IgD-negative memory B cell (primary cell): ENCODE results near the gene CXCL10. TPM values are rescaled to one million over a fixed set of nuclear protein-coding genes. Genes with fewer than 3 reads are reported as not detected.
"Not testable (repeated sequence)": the region's sequence is repeated elsewhere in the genome, so short reads cannot be mapped to it uniquely, and the experiment has no call there.

Experiments
- H3K27ac Mint-ChIP-seq, 3 donors: one replicate each; pipeline ENCODE4 v1.8.0; 2020 to 2022; ENCODE audit warnings: mild to moderate bottlenecking in 3 of 3, mixed read lengths in 3 of 3, moderate library complexity in 1 of 3
- H3K27me3 Mint-ChIP-seq: one replicate; pipeline ENCODE4 v1.8.0; 2021; ENCODE audit warnings: mixed read lengths
- H3K36me3 Mint-ChIP-seq: one replicate; pipeline ENCODE4 v1.8.0; 2020; ENCODE audit warnings: mild to moderate bottlenecking, mixed read lengths
- H3K4me1 Mint-ChIP-seq, 3 donors: one replicate each; pipeline ENCODE4 v1.8.0; 2020 to 2022; ENCODE audit warnings: mixed read lengths in 3 of 3, mild to moderate bottlenecking in 1 of 3
- H3K4me3 Mint-ChIP-seq, 4 donors: one replicate each; pipeline ENCODE4 v1.8.0; 2020 to 2022; ENCODE audit warnings: mild to moderate bottlenecking in 4 of 4, mixed read lengths in 4 of 4, moderate library complexity in 3 of 4
- H3K9me3 Mint-ChIP-seq, 3 donors: one replicate each; pipeline ENCODE4 v1.8.0; 2020 to 2021; ENCODE audit warnings: mixed read lengths in 3 of 3, mild to moderate bottlenecking in 1 of 3
- polyA plus RNA-seq: library from polyadenylated mRNA; unstranded; fragments of 300-500 nt; fragmentation: Illumina TruSeq; gene quantifications from one replicate; pipeline ENCODE4 v1.2.3, GENCODE V29; 2021

CXCL10 gene
- polyA plus RNA-seq, 1 donor from 2014 or later = 0.58 TPM

DNA sequence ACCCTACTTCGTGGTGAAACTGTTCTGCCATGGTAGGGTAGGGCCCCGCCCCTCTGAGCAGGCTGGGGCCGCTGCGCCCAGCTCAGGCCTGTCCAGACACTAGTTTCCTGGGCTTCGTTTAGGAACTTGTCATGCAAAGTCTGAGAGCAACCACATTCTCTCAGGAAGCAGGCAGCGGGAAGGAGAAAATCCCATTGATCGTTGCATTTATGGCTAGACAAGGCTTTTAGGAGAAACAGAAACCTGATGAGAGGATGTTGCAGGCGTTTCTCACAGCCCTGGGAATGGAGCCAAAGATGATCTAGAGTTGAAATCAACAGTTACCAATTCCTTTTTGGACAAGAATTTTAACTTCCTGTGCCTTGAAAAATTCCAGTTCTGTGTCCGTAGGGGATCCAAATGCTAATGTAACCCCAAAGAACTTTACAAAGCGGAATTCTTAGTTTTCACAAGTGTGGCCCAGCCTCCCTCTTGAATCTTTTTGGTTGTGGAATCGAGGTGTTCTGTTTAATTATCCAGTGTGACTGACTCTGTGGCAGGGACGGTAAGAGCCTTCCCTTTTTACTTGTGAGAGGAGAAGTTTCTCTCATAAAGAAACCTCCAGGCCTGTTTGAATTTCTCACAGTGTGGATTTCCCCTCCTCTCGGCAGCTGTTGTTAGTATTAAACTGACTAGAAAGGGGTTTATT lies 11.5 kb downstream of the CXCL10 start:
- Mint-ChIP-seq H3K36me3 (peaks cover 2% of the 10 kb centered on the region), H3K9me3 (no peaks in the 10 kb centered on the region), H3K4me1 (peaks cover 15 to 28% (median 26%) of the 10 kb centered on the region in 3 donors), H3K4me3 (peak overlapping the region; percentile 57 to 86 (median 74)), H3K27ac (peak overlapping the region in 2 of 3 donors; percentile 5), H3K27me3 (peaks cover 1% of the 10 kb centered on the region)

DNA sequence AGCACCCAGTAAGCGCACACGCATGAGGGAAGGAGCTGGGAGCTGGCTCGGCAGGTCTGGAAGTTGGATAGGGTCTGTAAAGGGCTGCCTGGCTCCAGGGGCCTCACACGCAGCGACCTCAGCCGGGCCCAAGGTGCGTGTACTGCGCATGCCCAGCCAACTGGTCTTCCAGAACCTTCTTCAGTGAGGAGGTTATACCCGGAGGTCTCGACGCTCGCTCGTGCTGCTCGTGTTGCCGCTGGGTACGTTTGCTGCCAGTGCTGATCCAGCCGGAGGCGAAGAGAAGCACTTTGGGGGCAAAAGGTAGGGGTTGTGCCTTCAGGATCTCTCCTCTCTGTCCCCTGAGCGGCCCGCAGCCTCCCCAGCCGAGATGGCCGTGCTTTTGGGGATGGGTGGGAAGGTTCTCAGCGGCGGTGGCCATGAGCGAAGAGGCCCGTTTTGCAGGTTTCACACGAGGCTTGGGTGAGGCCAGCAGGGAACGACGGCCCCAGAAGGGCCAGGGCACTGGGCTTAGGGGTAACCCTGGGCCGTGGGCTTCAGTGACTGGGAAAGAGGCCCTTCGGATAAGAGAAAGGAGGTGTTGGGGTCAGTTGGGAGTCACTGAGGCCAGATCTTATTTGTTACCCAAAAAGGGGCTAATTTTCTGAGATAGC lies 12.2 kb downstream of the CXCL10 start:
- H3K27ac Mint-ChIP-seq = no peak overlapping the region
- peaks cover 2% of the 10 kb centered on the region for H3K36me3 Mint-ChIP-seq
- H3K4me3 Mint-ChIP-seq = peak overlapping the region in 2 of 4 donors; percentile 67 to 79
- H3K27me3 Mint-ChIP-seq = peaks cover 1% of the 10 kb centered on the region
- no peaks in the 10 kb centered on the region for H3K9me3 Mint-ChIP-seq
- H3K4me1 Mint-ChIP-seq = peaks cover 15 to 28% (median 24%) of the 10 kb centered on the region in 3 donors

GRCh38 chr4:76010576-76010975 lies 12.7 kb downstream of the CXCL10 start:
- peaks cover 1% of the 10 kb centered on the region for H3K27me3 Mint-ChIP-seq
- H3K9me3 Mint-ChIP-seq = no peaks in the 10 kb centered on the region
- peaks cover 2% of the 10 kb centered on the region for H3K36me3 Mint-ChIP-seq
- no peak overlapping the region for H3K27ac Mint-ChIP-seq
- peak overlapping the region in 1 of 4 donors; percentile 10 for H3K4me3 Mint-ChIP-seq
- peaks cover 12 to 28% (median 24%) of the 10 kb centered on the region in 3 donors for H3K4me1 Mint-ChIP-seq

GRCh38 chr4:76009311-76009710 lies 14.0 kb downstream of the CXCL10 start:
- Mint-ChIP-seq H3K27me3 (no peaks in the 10 kb centered on the region), H3K27ac (no peak overlapping the region), H3K36me3 (peaks cover 2% of the 10 kb centered on the region), H3K4me1 (peaks cover 12 to 23% (median 17%) of the 10 kb centered on the region in 3 donors), H3K4me3 (no peak overlapping the region), H3K9me3 (no peaks in the 10 kb centered on the region)

DNA sequence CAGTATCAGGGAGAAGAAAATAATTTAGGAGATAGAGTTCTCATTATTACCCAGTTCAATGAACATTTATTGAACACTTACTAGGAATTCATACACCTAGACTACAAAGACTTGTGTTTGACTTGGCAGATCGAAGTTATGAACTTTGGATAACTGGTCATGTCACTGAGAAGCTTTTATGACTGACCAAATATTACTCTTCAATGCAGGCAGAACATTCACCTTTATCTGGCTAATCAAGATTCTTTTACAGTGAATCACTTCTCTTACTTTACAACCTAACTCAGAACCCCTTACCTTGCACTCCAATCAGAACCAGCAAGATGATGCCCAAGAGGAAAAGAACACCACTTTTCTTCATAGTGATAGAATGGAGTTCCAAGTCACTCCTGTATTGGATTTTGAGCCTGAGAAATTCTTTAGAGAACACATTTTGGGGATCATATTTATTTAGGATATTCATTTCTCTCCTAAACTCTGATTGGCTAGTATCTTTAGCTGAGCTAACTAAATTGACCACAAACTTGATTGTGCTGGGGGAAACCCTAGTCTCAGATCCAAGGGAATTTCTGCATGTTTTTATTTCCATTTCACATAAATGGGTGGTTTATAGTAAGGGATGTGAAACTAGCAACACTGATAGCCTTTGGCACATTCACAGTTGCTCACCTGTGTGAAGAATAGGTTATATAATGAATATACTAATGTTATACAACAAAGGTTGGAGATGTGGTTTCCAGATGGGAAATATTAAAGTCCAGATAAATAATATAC lies 16.0 kb downstream of the CXCL10 start, which contains the start of gene CXCL9:
Gene CXCL9 (minus strand): TSS at position 421 of the 774 bp plus-strand sequence. CDS start 60 bp downstream, at position 361.
- peaks cover 6 to 10% (median 6%) of the 10 kb centered on the region in 3 donors for H3K4me1 Mint-ChIP-seq
- no peaks in the 10 kb centered on the region for H3K9me3 Mint-ChIP-seq
- H3K27me3 Mint-ChIP-seq = no peaks in the 10 kb centered on the region
- peaks cover 2% of the 10 kb centered on the region for H3K36me3 Mint-ChIP-seq
- no peak within 1 kb of the TSS for H3K27ac Mint-ChIP-seq
- no peak within 1 kb of the TSS for H3K4me3 Mint-ChIP-seq

- H3K27ac Mint-ChIP-seq = peak overlapping the region in 1 of 3 donors; percentile 57
- no peaks in the 10 kb centered on the region for H3K36me3 Mint-ChIP-seq
- no peak overlapping the region for H3K4me3 Mint-ChIP-seq
- no peaks in the 10 kb centered on the region for H3K9me3 Mint-ChIP-seq
- H3K27me3 Mint-ChIP-seq = no peaks in the 10 kb centered on the region
- peaks cover 0 to 2% (median 0%) of the 10 kb centered on the region in 3 donors for H3K4me1 Mint-ChIP-seq
Measured at GRCh38 chr4:76003620-76004019, 19.7 kb downstream of the CXCL10 start.

DNA sequence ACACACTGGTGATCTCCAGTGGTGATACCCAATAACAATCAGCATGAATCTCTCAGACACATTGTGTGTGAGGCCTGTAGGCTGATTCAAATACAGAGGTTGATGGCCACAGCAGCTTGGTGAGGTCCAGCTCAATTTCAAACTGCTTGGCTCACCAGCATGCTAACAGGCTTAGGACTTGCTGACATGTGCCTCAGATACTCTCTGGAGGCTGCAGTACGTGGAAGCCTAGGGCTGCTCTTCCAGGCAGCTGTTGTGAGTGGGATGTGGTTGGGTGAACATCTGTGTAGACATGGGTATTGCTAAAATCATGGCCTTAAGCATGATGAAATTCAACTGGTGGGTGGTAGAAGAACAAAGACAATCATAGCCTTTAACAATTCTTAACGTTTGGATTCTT lies 20.3 kb downstream of the CXCL10 start:
- H3K27ac Mint-ChIP-seq = no peak overlapping the region
- no peaks in the 10 kb centered on the region for H3K36me3 Mint-ChIP-seq
- H3K4me1 Mint-ChIP-seq = no peaks in the 10 kb centered on the region
- H3K9me3 Mint-ChIP-seq = no peaks in the 10 kb centered on the region
- no peaks in the 10 kb centered on the region for H3K27me3 Mint-ChIP-seq
- no peak overlapping the region for H3K4me3 Mint-ChIP-seq

- no peaks in the 10 kb centered on the region for H3K27me3 Mint-ChIP-seq
Measured at GRCh38 chr4:76002176-76002575, 21.1 kb downstream of the CXCL10 start.

GRCh38 chr4:76001700-76002099 lies 21.6 kb downstream of the CXCL10 start:
- Mint-ChIP-seq H3K27ac (no peak overlapping the region), H3K27me3 (no peaks in the 10 kb centered on the region), H3K4me3 (no peak overlapping the region), H3K4me1 (no peaks in the 10 kb centered on the region), H3K36me3 (no peaks in the 10 kb centered on the region), H3K9me3 (no peaks in the 10 kb centered on the region)

More at GRCh38 chr4:76002176-76002575, 21.1 kb downstream of the CXCL10 start:
- Mint-ChIP-seq H3K4me3 (no peak overlapping the region), H3K4me1 (no peaks in the 10 kb centered on the region), H3K27ac (no peak overlapping the region), H3K9me3 (no peaks in the 10 kb centered on the region), H3K36me3 (no peaks in the 10 kb centered on the region)

DNA sequence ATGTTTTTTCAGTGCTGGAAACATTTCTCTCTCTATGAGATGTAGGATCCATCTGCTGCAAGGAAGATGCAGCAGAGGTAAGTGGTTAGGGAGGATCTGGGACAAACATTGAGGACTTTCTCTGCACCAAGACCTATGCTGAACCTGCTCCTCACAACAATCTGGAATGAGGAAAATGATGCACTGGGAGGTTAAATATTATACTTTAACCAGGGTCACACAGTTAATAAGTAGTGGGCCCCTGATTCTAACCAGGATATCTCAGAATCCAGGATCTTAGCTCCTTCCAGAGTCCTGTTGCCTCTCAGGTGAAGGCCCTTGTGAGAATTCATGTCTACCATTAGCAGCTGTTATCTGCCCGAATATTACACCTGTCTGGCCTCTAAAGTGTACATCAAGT lies 23.0 kb downstream of the CXCL10 start:
- no peaks in the 10 kb centered on the region for H3K4me1 Mint-ChIP-seq
- no peaks in the 10 kb centered on the region for H3K36me3 Mint-ChIP-seq
- no peak overlapping the region for H3K4me3 Mint-ChIP-seq
- H3K27ac Mint-ChIP-seq = no peak overlapping the region
- no peaks in the 10 kb centered on the region for H3K27me3 Mint-ChIP-seq
- no peaks in the 10 kb centered on the region for H3K9me3 Mint-ChIP-seq

GRCh38 chr4:75998525-75999147 lies 24.7 kb downstream of the CXCL10 start:
- H3K36me3 Mint-ChIP-seq, H3K9me3 Mint-ChIP-seq, H3K4me1 Mint-ChIP-seq, H3K27me3 Mint-ChIP-seq, H3K4me3 Mint-ChIP-seq: not testable (repeated sequence)
- H3K27ac Mint-ChIP-seq = peak overlapping the region in 1 of 3 donors; percentile 14

GRCh38 chr4:75997946-75998345 lies 25.4 kb downstream of the CXCL10 start:
- H3K4me3 Mint-ChIP-seq = no peak overlapping the region
- H3K27ac Mint-ChIP-seq = no peak overlapping the region
- no peaks in the 10 kb centered on the region for H3K4me1 Mint-ChIP-seq
- no peaks in the 10 kb centered on the region for H3K36me3 Mint-ChIP-seq
- no peaks in the 10 kb centered on the region for H3K27me3 Mint-ChIP-seq
- H3K9me3 Mint-ChIP-seq = no peaks in the 10 kb centered on the region

DNA sequence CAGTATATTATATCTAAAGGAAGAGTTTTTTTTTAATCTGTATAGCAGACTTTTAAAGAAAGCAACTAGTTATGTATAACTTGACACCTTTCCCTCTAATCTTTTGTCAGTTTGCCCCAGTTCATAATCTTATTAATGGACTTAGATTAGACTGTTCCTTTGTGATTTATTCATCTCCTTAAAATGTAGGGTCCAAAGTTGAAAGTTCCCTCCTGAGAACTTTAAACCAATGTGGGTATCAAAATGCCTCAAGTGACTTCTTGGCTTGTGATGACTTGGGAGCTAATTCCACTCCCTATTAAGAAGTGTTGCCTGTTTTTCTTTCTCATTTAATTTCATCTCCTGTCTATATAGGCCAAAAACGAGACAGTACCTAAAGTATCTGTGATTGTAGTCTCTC lies 26.2 kb downstream of the CXCL10 start:
- Mint-ChIP-seq H3K27ac (no peak overlapping the region), H3K4me1 (no peaks in the 10 kb centered on the region), H3K9me3 (no peaks in the 10 kb centered on the region), H3K36me3 (no peaks in the 10 kb centered on the region), H3K4me3 (no peak overlapping the region), H3K27me3 (no peaks in the 10 kb centered on the region)

GRCh38 chr4:75995727-75996126 lies 27.6 kb downstream of the CXCL10 start:
- no peak overlapping the region for H3K27ac Mint-ChIP-seq
- no peaks in the 10 kb centered on the region for H3K27me3 Mint-ChIP-seq
- H3K4me3 Mint-ChIP-seq = peak overlapping the region in 1 of 4 donors; percentile 76
- no peaks in the 10 kb centered on the region for H3K9me3 Mint-ChIP-seq
- H3K4me1 Mint-ChIP-seq = peaks cover 5 to 6% (median 5%) of the 10 kb centered on the region in 3 donors
- no peaks in the 10 kb centered on the region for H3K36me3 Mint-ChIP-seq

GRCh38 chr4:75992462-75992861 lies 30.8 kb downstream of the CXCL10 start:
- Mint-ChIP-seq H3K27ac (peak overlapping the region in 1 of 3 donors; percentile 36), H3K4me1 (peaks cover 28 to 32% (median 29%) of the 10 kb centered on the region in 3 donors), H3K27me3 (no peaks in the 10 kb centered on the region), H3K4me3 (peak overlapping the region in 2 of 4 donors; percentile 36 to 38), H3K9me3 (no peaks in the 10 kb centered on the region), H3K36me3 (peaks cover 2% of the 10 kb centered on the region)
